H9 (cell line): ENCODE data around the gene RS1. TPM values are rescaled to one million over a fixed set of nuclear protein-coding genes. Genes with fewer than 3 reads are reported as not detected.

Experiments
- DNase-seq: peaks from one replicate; pipeline ENCODE4 v3.0.0-alpha.2; 2017
- H2AFZ ChIP-seq: one replicate; pipeline ENCODE4 v1.6.1; 2013; ENCODE audit warnings: mild to moderate bottlenecking, low read length, control low read depth, moderate library complexity
- H2AK5ac ChIP-seq: 2 replicates; pipeline ENCODE4 v1.6.1; 2013; ENCODE audit warnings: low read length, control low read depth, mixed read lengths; ENCODE audit not compliant: insufficient read length
- H2BK120ac ChIP-seq: one replicate; pipeline ENCODE4 v1.6.1; 2013; ENCODE audit warnings: low read depth, mild to moderate bottlenecking, low read length, control low read depth, inconsistent platforms; ENCODE audit not compliant: poor library complexity, severe bottlenecking
- H2BK12ac ChIP-seq: 2 replicates; pipeline ENCODE4 v1.6.1; 2013; ENCODE audit warnings: low read length, control low read depth, mixed read lengths, low read depth; ENCODE audit not compliant: insufficient read length
- H2BK15ac ChIP-seq: 2 replicates; pipeline ENCODE4 v1.6.1; 2013; ENCODE audit warnings: low read depth, low read length, control low read depth
- H2BK20ac ChIP-seq: one replicate; pipeline ENCODE4 v1.6.1; 2013; ENCODE audit warnings: low read depth, mild to moderate bottlenecking, low read length, control low read depth, inconsistent platforms; ENCODE audit not compliant: poor library complexity, severe bottlenecking
- H2BK5ac ChIP-seq: 2 replicates; pipeline ENCODE4 v1.6.1; 2013; ENCODE audit warnings: low read length, control low read depth, mixed read lengths; ENCODE audit not compliant: insufficient read length
- H3K14ac ChIP-seq: 2 replicates; pipeline ENCODE4 v1.6.1; 2013; ENCODE audit warnings: low read length, control low read depth; ENCODE audit not compliant: insufficient read depth
- H3K18ac ChIP-seq: 2 replicates; pipeline ENCODE4 v1.6.1; 2013; ENCODE audit warnings: low read depth, mild to moderate bottlenecking, mixed read lengths, low read length, control low read depth; ENCODE audit not compliant: insufficient read length
- H3K23ac ChIP-seq: 2 replicates; pipeline ENCODE4 v1.6.1; 2013; ENCODE audit warnings: low read length, control low read depth, mixed read lengths, low read depth; ENCODE audit not compliant: insufficient read length
- H3K23me2 ChIP-seq: 2 replicates; pipeline ENCODE4 v1.6.1; 2013; ENCODE audit warnings: low read depth, mild to moderate bottlenecking, mixed read lengths, low read length, control low read depth; ENCODE audit not compliant: insufficient read length, poor library complexity, severe bottlenecking
- H3K27ac ChIP-seq: 2 replicates; pipeline ENCODE4 v1.5.1; 2013; ENCODE audit warnings: low read length, control low read depth, mixed read lengths, low read depth; ENCODE audit not compliant: insufficient read length
- H3K27me3 ChIP-seq: 2 replicates; pipeline ENCODE4 v1.6.1; 2013; ENCODE audit warnings: low read length, control low read depth, inconsistent platforms; ENCODE audit not compliant: insufficient read depth
- H3K4ac ChIP-seq: 2 replicates; pipeline ENCODE4 v1.6.1; 2013; ENCODE audit warnings: low read depth, mild to moderate bottlenecking, control low read depth, inconsistent platforms, low read length, moderate library complexity
- H3K4me1 ChIP-seq: 2 replicates; pipeline ENCODE4 v1.6.1; 2013; ENCODE audit warnings: low read length, control low read depth, inconsistent platforms; ENCODE audit not compliant: insufficient read depth
- H3K4me2 ChIP-seq: 2 replicates; pipeline ENCODE4 v1.6.1; 2013; ENCODE audit warnings: low read length, control low read depth, mixed read lengths; ENCODE audit not compliant: insufficient read length, insufficient read depth
- H3K56ac ChIP-seq: 2 replicates; pipeline ENCODE4 v1.6.1; 2013; ENCODE audit warnings: low read depth, mild to moderate bottlenecking, mixed read lengths, low read length, control low read depth; ENCODE audit not compliant: insufficient read length
- H3K79me1 ChIP-seq: 2 replicates; pipeline ENCODE4 v1.6.1; 2013; ENCODE audit warnings: low read depth, mild to moderate bottlenecking, moderate library complexity, low read length, control low read depth, inconsistent platforms; ENCODE audit not compliant: insufficient read depth, poor library complexity, severe bottlenecking
- H3K79me2 ChIP-seq: 2 replicates; pipeline ENCODE4 v1.6.1; 2013; ENCODE audit warnings: low read length, control low read depth, inconsistent platforms; ENCODE audit not compliant: insufficient read depth
- H3K9ac ChIP-seq: 2 replicates; pipeline ENCODE4 v1.6.1; 2013; ENCODE audit warnings: low read length, control low read depth, mixed read lengths; ENCODE audit not compliant: insufficient read length; ENCODE audit errors: extremely low read depth
- H3K9me3 ChIP-seq: one replicate; pipeline ENCODE4 v1.6.1; 2013; ENCODE audit warnings: low read depth, low read length, inconsistent platforms; ENCODE audit not compliant: control insufficient read depth
- H3T11ph ChIP-seq: one replicate; pipeline ENCODE4 v1.6.1; 2013; ENCODE audit warnings: mild to moderate bottlenecking, low read length, control low read depth, inconsistent platforms
- H4K20me1 ChIP-seq: one replicate; pipeline ENCODE4 v1.6.1; 2013; ENCODE audit not compliant: control insufficient read depth, insufficient read length, insufficient read depth
- H4K5ac ChIP-seq: 2 replicates; pipeline ENCODE4 v1.6.1; 2013; ENCODE audit warnings: low read depth, mild to moderate bottlenecking, mixed read lengths, low read length, control low read depth; ENCODE audit not compliant: insufficient read length
- H4K8ac ChIP-seq: replicated peaks from 2 replicates; pipeline ENCODE4 v1.6.1; 2013; ENCODE audit warnings: low read length, control low read depth, mixed read lengths, low read depth; ENCODE audit not compliant: insufficient read length
- H4K91ac ChIP-seq: 2 replicates; pipeline ENCODE4 v1.6.1; 2013; ENCODE audit warnings: low read depth, mild to moderate bottlenecking, moderate library complexity, mixed read lengths, low read length, control low read depth; ENCODE audit not compliant: insufficient read length
- H3K27ac Mint-ChIP-seq, 3 experiments: 2 replicates in 2 of 3; 3 replicates in 1 of 3; pipeline ENCODE4 v1.8.0; 2020 to 2021; ENCODE audit warnings: mixed read lengths in 3 of 3, mild to moderate bottlenecking in 1 of 3, moderate library complexity in 1 of 3
- H3K27me3 Mint-ChIP-seq: 2 replicates; pipeline ENCODE4 v1.8.0; 2021; ENCODE audit warnings: low read depth, mild to moderate bottlenecking, moderate library complexity, mixed read lengths
- H3K36me3 Mint-ChIP-seq, 3 experiments: 2 replicates in 2 of 3; 3 replicates in 1 of 3; pipeline ENCODE4 v1.8.0; 2020 to 2021; ENCODE audit warnings: low read depth in 3 of 3, mixed read lengths in 3 of 3; ENCODE audit not compliant: insufficient read depth in 1 of 3
- H3K4me1 Mint-ChIP-seq, 2 experiments: 2 replicates each; pipeline ENCODE4 v1.8.0; 2020; ENCODE audit warnings: mixed read lengths in 2 of 2
- H3K4me3 Mint-ChIP-seq, 2 experiments: 2 replicates in 1 of 2; 3 replicates in 1 of 2; pipeline ENCODE4 v1.8.0; 2020 to 2021; ENCODE audit warnings: mild to moderate bottlenecking in 2 of 2, mixed read lengths in 2 of 2, moderate library complexity in 1 of 2
- H3K9me3 Mint-ChIP-seq, 2 experiments: 2 replicates in 1 of 2; 3 replicates in 1 of 2; pipeline ENCODE4 v1.8.0; 2020; ENCODE audit warnings: mild to moderate bottlenecking in 2 of 2, mixed read lengths in 2 of 2, moderate library complexity in 1 of 2
- CTCF ChIP-seq: fragments of 200-600 bp; sonication (generic); conservative IDR thresholded peaks from 3 replicates; pipeline ENCODE4 v1.8.0; 2021; ENCODE audit warnings: antibody characterized with exemption, mild to moderate bottlenecking
- WGBS: extraction: QIAGEN DNeasy Blood & Tissue Kit; methylation state at CpG from one replicate; pipeline ENCODE4 v1.1.7; 2013; ENCODE audit warnings: missing lambda C conversion rate, low lambda C conversion rate, mixed read lengths; ENCODE audit not compliant: insufficient read length; ENCODE audit errors: extremely low coverage; 5-methylcytosine and 5-hydroxymethylcytosine counted together
- long read RNA-seq: library from polyadenylated mRNA; unstranded; transcript quantifications from one replicate; pipeline ENCODE4 v2.0.0, GENCODE V29; 2020
- total RNA-seq: library from RNA; stranded (reverse); gene quantifications from 2 replicates; pipeline ENCODE4 v1.2.1, GENCODE V29; 2021

The RS1 gene
- not detected in 2 replicates for total RNA-seq
- long read RNA-seq = 0 reads

- no peak within 1 kb of the TSS for H3K4me3 Mint-ChIP-seq
- H3K18ac ChIP-seq = no peak within 1 kb of the TSS
Measured at GRCh38 chrX:18672008-18672407, at the start of gene RS1. Gene RS1, minus strand, starts transcription at chrX:18672108. Its CDS starts 40 bp downstream, at chrX:18672068.

More at GRCh38 chrX:18672008-18672407, at the start of gene RS1:
- no peak for DNase-seq
- no peak within 1 kb of the TSS for H2BK20ac ChIP-seq
- Mint-ChIP-seq H3K9me3 (peaks cover 52 to 69% of the 10 kb centered on the region in 2 experiments), H3K27ac (no peak within 1 kb of the TSS), H3K4me1 (peaks cover 7% of the 10 kb centered on the region in 2 experiments; a peak in 2 of 4 replicates), H3K27me3 (peaks cover 4% of the 10 kb centered on the region), H3K36me3 (peaks cover 0 to 6% (median 0%) of the 10 kb centered on the region in 3 experiments; a peak in 1 of 7 replicates)
- no peak within 1 kb of the TSS for H3K56ac ChIP-seq
- H2BK15ac ChIP-seq = no peak within 1 kb of the TSS
- H3K4me1 ChIP-seq = no peaks in the 10 kb centered on the region; the same call in 1 of the 2 replicates
- H2AK5ac ChIP-seq = no peak within 1 kb of the TSS
- H3K27me3 ChIP-seq = no peaks in the 10 kb centered on the region
- no peak within 1 kb of the TSS for H4K91ac ChIP-seq
- H3K14ac ChIP-seq = no peak within 1 kb of the TSS
- no peak within 1 kb of the TSS for H3K4ac ChIP-seq
- peaks cover 3% of the 10 kb centered on the region for H3K23me2 ChIP-seq
- WGBS = no CpG with 5 or more reads among the region's 10 CpGs
- no peak for TF ChIP-seq CTCF
- no peak within 1 kb of the TSS for H3K27ac ChIP-seq
- H4K20me1 ChIP-seq = no peaks in the 10 kb centered on the region
- no peak within 1 kb of the TSS for H3T11ph ChIP-seq
- H3K9me3 ChIP-seq = peaks cover 47% of the 10 kb centered on the region
- H4K5ac ChIP-seq = no peak within 1 kb of the TSS
- no peaks in the 10 kb centered on the region for H3K79me1 ChIP-seq
- no peak within 1 kb of the TSS for H4K8ac ChIP-seq
- H2BK12ac ChIP-seq = no peak within 1 kb of the TSS
- no peaks in the 10 kb centered on the region for H3K79me2 ChIP-seq
- no peak within 1 kb of the TSS for H3K9ac ChIP-seq
- H3K23ac ChIP-seq = no peak within 1 kb of the TSS
- H2BK5ac ChIP-seq = no peak within 1 kb of the TSS
- no peak within 1 kb of the TSS for H3K4me2 ChIP-seq
- no peak within 1 kb of the TSS for H2AFZ ChIP-seq
- H2BK120ac ChIP-seq = no peak within 1 kb of the TSS
